ENCODE results near the gene LDLRAD2.
"Not testable (repeated sequence)": the region's sequence is repeated elsewhere in the genome, so short reads cannot be mapped to it uniquely, and the experiment has no call there.

LDLRAD2 gene, protein sequence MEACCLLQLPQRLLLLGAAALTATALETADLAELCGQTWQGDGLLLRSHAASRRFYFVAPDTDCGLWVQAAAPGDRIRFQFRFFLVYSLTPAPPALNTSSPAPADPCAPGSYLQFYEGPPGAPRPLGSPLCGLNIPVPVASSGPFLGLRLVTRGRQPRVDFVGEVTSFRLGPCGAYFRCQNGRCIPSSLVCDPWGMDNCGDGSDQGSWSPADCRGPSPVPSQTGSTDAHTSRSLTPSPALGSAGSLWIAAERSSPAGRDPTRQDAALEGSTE

DNA sequence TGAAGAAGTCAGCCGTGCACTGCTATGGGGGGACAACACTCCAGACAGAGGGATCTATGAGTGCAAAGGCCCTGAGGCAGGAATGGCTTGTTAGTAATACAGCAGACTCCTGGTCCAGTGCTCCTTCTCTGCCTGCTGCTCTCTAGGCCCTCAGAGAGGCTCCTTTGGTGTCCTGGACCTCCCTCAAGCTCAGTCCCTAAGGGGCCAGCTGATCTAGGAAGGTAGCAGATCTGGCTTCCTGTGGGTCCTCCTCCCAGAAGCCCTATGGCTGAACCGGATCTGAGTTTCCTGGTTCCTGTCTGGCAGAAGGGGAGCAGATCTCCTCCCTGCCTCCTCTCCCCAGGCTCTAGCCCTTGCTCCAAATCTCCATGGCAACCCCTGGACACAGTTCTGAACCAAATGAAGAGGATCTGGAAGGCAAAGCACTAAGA lies at the start of gene LDLRAD2:
Gene LDLRAD2 (plus strand): TSS at position 391 of the 431 bp plus-strand sequence. CDS start 187 bp downstream, outside the sequence.
- peak in 2 of 51 donors; percentile 13 to 17 for DNase-seq

DNA sequence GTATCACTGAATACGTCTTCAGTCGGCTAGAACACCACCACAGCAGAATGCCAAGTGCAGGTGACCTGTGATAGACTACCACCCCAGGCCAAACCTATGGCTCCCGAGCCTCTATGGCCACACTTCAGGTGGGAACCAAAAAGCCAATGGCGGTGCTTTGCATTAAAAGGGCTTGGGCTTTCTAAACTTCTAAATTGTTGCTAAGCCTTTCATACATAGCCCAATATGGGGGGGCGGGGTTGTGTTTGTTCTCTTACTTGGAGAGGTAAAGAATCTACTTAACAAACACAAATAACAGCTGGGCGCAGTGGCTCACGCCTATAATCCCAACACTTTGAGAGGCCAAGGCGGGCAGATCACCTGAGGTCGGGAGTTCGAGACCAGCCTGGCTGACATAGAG lies 48.8 kb upstream of the LDLRAD2 start:
- DNase-seq = no peak

DNA sequence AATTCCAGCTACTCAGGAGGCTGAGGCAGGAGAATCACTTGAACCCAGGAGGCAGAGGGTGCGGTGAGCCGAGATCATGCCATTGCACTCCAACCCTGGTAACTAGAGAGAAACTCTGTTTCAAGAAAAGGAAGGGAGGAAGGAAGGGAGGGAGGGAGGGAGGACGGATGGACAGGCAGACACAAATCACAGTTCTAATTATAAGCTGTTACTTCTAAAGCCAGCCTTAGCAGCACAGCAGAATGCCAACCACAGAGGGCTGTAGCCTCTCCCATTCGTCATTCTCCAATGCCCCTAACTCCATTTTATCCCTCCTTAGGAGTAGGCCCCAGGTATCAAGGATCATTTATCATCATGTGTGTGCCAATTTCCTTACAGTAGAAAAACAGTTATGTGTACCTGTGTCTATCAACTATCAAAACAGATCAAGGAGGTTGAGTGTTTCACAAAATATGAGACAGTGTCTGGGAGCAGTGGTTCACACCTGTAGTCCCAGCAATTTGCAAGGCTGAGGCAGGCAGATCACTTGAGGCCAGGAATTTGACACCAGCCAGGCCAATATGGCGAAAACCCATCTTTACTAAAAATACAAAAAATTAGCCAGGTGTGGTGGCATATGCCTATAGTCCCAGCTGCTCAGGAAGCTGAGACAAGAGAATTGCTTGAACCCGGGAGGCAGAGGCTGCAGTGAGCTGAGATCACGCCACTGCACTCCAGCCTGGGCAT lies 48.2 kb upstream of the LDLRAD2 start:
- DNase-seq = no peak

DNA sequence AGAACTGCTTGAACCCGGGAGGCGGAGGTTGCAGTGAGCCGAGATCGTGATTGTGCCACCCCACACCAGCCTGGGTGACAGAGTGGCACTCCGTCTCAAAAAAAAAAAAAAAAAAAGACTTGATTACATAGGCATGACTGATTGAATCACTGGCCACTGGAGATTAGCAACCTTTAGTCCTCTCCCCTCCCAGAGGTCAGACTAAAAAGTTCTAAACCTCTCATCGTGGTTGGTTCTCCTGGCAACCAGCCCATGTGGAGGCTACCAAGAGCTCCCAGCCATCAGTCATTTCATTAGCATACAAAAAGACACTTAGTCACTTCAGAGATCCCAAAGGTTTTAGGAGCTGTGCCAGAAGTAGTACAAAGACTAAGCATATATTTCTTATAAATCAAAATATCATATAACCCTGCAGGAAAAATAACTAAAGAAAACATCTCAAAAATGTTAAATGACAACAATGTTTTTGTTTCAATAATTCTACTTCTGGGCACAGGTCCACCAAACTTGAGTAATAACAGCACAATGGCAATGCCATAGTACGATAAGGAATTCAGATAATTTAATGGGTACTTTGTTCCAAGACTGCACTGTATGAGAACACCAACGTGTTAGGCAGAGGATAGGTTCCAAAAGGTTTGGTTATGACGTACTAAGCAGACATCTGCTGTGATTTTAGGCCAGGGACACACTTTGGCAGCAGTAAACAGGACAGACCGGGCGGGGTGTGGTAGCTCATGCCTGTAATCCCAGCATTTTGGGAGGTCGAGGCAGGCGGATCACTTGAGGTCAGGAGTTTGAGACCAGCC lies 47.2 kb upstream of the LDLRAD2 start:
- DNase-seq = peak in 3 of 51 donors; percentile 3 to 30 (median 6)

DNA sequence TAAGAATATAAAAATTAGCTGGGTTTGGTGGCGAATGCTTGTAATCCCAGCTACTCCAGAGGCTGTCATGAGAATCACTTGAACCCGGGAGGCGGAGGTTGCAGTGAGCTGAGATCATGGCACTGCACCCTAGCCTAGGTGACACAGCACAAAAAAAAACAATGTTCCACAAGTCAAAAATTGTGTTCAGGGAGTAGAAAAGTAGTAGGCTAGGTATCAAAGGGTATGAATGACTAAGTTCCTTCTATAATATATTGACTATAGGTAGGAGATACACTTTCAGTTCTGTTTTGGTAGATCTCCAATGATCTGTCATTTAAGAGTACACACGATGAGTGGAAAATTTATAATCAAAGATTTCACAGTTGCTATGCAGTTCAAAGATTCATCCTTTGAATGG lies 45.9 kb upstream of the LDLRAD2 start:
- DNase-seq = no peak

DNA sequence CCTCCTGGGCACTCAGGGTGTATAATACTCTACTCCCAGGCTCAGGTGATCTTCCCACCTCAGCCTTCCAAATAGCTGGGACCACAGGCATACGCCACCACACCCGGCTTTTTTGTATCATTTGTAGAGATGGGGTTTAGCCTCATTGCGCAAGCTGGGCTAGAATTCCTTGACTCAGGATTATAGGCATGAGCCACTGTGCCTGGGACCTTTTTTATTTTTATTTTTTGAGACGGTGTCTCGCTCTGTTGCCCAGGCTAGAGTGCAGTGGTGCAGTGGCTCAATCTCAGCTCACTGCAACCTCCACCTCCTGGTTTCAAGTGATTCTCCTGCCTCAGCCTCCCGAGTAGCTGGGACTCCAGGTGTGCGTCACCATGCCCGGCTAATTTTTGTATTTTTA lies 45.0 kb upstream of the LDLRAD2 start:
- not testable (repeated sequence) for DNase-seq

DNA sequence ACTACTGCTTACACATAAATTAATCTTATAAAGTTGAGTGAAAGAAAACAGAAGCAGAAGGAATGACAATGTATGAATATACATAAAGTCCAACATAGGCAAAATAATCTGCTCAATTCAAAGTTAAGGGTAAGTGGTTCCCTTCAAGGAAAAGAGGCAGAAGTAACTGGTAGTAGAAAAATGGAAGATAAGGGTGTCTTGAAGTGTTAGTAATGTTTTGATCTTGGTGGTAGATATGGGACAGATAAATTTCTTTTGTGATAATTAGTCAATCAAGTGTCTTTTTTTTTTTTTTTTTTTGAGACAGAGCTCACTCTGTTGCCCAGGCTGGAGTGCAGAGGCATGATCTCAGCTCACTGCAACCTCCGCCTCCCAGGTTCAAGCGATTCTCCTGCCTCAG lies 41.9 kb upstream of the LDLRAD2 start:
- no peak for DNase-seq

DNA sequence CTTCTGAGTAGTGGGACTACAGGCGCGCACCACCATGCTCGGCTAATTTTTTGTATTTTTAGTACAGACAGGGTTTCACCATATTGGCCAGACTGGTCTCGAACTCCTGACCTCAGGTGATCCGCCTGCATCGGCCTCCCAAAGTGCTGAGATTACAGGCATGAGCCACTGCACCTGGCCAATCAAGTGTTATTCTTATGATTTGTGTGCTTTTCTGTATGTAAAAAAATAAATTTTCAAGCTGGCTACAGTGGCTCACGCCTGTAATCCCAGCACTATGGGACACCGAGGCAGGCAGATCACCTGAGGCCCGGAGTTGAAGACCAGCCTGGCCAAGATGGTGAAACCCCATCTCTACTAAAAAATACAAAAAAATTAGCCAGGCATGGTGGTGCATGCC lies 41.5 kb upstream of the LDLRAD2 start:
- DNase-seq = not testable (repeated sequence)

DNA sequence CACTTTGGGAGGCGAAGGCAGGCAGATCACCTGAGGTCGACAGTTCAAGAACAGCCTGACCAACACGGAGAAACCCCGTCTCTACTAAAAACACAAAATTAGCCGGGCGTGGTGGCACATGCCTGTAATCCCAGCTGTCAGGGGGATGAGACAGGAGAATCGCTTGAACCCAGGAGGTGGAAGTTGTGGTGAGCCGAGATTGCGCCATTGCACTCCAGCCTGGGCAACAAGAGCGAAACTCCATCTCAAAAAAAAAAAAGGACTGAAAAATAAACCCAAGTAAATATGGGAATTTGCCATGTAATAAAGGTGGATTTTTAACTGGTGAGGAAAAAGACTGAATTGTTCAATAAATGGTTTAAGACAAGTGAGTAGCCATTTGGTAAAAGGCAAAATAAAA lies 40.4 kb upstream of the LDLRAD2 start:
- not testable (repeated sequence) for DNase-seq

DNA sequence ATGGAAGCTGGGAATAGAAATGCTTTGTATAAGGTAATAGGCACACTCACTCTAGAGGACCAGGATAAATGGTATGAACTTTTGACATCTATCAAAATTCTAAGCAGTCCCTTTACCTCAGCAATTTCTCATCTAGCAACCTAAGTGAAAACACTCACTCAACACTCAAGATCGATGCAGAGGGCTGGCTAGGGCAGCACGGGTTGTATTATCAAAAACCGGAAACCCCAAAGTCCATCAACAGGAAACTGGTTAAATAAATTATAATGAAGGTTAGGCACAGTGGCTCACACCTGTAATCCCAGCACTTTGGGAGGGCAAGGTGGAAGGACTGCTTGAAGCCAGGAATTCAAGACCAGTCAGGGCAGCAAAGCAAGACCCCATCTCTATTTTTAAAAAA lies 38.5 kb upstream of the LDLRAD2 start:
- no peak for DNase-seq

DNA sequence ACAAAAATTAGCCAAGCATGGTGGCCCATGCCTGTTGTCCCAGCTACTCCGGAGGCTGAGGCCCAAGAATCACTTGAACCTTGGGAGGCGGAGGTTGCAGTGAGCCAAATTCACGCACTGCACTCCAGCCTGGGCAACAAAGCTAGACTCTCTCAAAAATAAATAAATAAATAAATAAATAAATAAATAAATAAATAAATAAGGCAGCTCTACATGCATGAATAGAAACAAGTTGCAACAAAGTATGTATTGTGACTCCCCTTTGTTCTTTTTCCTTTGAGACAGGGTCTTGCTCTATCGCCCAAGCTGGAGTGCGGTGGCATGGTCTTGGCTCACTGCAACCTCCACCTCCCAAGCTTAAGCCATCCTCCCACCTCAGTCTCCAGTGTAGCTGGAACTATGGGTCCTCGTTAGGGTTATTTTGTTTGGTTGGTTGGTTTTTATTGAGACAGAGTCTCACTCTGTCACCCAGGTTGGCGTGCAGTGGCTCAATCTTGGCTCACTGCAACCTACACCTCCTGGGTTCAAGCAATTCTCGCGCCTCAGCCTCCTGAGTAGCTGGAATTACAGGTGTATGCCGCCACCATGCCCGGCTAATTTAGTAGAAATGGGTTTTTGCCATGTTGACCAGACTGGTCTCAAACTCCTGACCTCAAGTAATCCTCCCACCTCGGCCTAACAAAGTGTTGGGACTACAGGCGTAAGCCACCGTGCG lies 37.1 kb upstream of the LDLRAD2 start:
- no peak for DNase-seq

DNA sequence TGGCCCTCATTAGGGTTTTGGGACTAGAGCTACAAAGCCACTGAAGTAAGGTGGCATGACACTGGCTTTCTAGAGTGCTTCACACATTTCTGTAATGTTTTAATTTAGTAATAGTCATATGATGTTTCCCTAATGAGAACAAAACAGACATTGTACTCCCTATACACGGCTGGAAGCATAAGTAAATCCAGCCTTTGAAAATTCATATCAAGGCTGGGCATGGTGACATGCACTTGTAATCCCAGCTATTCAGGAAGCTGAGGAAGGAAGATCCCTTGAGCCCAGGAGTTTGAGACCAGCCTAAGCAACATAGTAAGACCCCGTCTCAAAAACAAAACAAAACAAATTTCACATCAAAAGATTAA lies 36.5 kb upstream of the LDLRAD2 start:
- no peak for DNase-seq

DNA sequence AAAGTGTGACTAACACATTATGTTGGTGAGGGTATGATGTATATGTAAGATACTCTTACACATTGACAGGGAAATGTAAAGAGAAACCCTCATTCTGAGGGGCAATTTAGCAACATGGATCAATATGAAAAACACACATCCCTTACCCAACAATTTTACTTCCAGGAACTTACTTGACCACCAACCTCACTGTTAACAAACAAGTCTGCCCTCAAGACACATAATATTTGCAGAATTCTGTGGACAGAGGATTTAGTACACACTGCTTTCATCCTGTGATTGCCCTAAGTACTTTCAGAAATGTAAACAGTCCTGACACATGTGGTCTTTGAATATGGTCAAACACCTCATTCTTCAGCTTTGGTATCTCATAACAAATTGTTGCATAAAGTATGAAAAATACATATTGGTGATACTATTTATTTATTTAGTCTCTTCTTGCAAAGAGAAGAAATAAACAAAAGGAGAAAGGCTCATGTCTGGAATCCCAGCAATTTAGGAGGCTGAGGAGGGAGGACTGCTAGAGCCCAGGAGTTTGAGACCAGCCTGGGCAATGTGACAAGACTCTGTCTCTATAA lies 36.0 kb upstream of the LDLRAD2 start:
- peak in 1 of 51 donors; percentile 4 for DNase-seq

DNA sequence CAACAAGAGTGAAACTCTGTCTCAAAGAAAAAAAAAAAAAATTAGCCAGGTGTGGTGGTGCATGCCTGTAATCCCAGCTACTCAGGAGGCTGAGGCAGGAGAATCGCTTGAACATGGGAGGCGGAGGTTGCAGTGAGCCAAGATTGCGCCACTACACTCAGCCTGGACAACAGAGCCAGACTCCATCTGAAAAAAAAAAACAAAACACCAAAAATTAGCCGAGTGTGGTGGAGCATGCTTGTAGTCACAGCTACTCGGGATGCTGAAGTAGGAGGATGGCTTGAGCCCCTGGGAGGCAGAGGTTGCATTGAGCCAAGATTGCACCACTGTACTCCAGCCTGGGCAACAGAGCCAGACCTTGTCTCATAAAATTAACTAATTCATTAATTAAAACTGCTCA lies 35.1 kb upstream of the LDLRAD2 start:
- DNase-seq = not testable (repeated sequence)

DNA sequence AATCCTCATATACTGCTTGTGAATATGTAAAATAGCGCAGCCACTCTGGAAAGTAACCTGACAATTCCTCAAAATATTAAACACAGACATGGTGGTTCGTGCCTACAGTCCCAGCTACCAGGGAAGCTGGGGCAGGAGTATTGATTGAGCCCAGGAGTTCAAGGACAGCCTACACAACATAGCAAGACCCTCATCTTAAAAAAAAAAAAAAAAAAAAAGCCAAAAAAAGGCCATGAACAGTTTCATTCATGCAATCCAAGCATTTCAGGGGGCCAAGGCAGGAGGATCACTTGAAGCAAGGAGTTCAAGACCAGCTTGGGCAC lies 33.7 kb upstream of the LDLRAD2 start:
- no peak for DNase-seq

DNA sequence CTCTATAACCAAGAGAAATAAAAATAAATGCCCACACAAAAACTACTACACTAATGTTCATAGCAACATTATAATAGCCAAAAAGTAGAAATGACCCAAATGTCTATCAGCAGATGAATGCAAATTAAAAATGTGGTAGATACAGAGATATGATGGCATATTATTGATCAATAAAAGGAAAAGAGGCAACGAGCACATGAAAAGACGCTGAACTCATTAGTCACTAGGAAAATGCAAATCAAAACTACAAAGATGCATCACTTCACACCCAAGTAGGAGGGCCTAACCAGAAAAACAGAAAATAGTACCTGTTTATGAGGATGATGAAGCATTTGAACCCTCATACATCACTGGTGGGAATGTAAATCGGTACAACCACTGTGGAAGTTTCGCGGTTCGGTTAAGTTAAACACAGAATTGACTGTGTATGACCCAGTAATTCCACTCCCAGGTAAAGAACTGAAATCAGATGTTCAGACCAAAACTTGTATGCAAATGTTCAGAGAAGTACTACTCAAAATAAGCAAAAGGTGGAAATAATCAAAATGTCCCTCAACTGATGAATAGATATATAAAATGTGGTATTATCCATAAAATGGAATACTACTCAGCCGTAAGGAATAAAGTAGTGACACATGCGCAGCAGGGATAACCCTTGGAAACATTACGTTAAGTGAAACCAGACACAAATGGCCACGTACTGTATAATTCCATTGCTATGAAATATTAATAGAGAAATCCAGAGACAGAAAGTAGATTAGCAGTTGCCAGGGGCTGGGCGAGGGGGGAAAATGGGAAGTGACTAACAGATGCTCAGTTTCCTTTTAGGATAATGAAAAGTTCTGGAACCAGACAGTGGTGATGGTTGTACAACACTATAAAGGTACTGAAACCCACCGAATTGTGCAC lies 32.2 kb upstream of the LDLRAD2 start:
- DNase-seq = no peak

DNA sequence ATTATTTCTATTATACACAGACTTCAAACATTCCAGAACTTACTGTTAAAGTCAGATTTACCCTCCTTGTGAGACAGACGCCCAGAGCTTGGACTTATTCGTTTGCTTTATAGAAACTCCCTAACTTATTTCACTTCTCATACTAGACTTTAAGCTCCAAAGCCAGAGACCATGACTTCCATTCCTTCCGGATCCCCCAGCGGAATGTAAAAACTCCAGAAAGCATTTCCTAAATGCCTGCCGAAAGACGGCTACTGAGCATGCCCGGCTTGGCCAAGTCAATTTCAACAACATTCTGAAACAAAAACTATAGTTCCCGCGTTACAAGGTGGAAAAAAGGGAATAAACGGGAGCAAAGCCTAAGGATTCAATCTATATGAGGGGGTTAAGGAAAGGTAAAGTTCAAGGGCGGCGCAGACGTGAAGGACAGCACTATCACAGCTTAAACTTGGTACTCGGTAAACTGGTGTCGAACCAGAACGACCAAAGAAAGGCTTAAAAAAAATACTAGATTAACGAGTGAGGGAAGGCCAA lies 30.2 kb upstream of the LDLRAD2 start:
- peak in 3 of 51 donors; percentile 25 to 34 (median 28) for DNase-seq

DNA sequence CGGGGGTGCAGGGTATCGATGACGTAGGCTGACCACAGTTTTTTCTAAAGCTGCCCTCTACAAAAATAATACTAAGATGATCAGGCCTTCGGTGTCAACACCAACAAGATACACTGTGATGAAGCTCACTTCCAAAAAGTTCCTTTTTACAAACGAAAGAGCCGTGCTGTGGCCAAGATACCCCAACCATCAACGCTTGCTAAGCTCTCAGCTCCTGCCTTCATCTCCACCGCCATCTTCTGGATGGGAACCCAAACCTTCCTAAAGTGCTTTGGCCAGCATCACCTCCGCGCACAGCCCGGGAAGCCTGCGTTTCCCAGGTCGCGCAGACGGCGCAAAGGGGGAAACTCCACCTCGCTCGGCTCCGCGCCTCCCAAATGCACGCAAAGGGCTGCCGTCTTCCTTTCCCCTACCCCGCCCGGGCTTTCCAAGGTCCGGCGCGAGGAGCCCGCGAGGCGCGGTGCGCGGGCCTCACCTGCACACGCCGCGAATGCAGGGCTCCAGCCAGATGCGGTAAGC lies 29.7 kb upstream of the LDLRAD2 start:
- peak in 42 of 51 donors; percentile 11 to 83 (median 42) for DNase-seq

DNA sequence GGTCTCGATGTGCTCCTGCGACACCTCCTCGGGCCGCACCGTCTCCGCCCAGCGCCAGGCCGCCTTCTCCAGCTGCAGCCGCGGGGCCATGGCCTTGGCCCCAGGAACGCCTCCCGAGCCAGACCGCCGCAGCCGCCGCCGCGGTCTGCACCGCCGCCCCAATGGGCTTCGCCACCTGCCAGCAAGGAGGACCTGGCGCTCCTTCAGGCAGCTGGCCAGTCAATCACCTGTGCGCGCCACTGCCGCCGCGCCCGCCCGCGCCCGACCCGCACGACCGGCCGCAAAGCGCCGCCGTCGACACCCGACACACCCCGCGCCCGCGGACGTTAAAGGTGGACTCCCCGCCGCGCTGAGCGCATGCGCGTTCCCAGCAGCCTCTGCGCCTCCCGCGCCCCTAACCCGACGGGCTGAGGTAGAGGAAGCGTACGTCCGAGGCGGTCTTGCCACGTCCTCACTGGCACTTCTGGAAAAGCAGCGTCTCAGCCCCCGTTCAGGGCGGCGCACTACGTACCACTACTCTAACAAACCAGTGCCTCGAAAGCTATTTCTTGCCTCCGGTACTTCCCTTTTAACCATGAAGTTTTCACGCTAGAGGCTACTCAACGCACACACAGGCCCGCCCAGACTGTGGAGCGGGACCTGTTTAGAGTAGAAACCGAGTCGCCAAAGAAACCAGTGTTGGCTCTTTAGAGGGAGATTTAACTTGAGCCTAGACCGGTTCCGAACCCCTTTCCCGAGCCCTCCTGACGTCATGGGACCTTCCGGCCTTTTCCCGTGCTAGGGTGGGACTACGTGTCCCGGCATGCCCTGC lies 29.0 kb upstream of the LDLRAD2 start, which contains the start of gene USP48:
Gene USP48 (minus strand): TSS at position 282 of the 811 bp plus-strand sequence. CDS start 192 bp downstream, at position 90.
- peak; percentile 78 to 98 (median 93) for DNase-seq

Measured in hypothalamus (tissue), 51 donors.